Body of pancreas (tissue), 4 donors: ENCODE measurements around the gene CACUL1.

Experiments used
- POLR2A ChIP-seq, 3 donors: fragments of 450-650 bp; IDR thresholded peaks; one replicate each; pipeline ENCODE4 v1.6.1; 2016; ENCODE audit warnings: antibody characterized with exemption in 3 of 3, mild to moderate bottlenecking in 2 of 3
- TF ChIP-seq, protein P1 (sequence below), 7 experiments: fragments of 450-650 bp in 4 of 7; fragments of 200-600 bp in 3 of 7; sonication (generic) in 3 of 7; IDR thresholded peaks; one replicate each; pipeline ENCODE4 v1.5.1; 2016 to 2019; ENCODE audit warnings: antibody characterized with exemption in 7 of 7

DNA sequence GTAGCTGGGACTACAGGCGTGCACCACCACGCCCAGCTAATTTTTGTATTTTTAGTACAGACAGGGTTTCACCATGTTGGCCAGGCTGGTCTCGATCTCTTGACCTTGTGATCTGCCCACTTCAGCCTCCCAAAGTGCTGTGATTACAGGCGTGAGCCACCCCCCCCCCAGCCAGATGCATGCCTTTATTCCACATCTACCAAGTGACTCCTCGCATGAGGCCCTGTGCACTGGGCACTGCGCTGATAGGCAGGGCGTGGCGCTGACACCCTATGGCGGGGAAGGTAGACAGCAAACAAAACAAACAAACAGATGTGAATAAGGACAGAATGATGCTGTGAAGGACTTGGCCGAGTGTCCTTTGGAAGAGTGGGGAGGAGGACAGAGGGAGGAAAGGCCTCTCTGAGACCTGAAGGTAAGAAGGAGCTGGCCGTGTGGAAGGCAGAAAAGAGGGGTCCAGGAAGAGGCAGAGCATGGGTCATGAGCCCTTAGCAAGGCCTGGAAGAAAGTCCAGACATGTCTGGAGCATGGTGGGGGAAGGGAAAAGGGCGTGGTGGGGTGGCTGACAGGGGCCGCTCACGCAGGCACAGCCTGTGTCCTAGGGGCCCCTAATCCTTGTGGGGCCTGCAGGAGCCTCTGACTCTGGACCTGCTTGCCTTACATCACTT is 47.5 kb upstream of the CACUL1 start:
- TF ChIP-seq, protein P1, sequence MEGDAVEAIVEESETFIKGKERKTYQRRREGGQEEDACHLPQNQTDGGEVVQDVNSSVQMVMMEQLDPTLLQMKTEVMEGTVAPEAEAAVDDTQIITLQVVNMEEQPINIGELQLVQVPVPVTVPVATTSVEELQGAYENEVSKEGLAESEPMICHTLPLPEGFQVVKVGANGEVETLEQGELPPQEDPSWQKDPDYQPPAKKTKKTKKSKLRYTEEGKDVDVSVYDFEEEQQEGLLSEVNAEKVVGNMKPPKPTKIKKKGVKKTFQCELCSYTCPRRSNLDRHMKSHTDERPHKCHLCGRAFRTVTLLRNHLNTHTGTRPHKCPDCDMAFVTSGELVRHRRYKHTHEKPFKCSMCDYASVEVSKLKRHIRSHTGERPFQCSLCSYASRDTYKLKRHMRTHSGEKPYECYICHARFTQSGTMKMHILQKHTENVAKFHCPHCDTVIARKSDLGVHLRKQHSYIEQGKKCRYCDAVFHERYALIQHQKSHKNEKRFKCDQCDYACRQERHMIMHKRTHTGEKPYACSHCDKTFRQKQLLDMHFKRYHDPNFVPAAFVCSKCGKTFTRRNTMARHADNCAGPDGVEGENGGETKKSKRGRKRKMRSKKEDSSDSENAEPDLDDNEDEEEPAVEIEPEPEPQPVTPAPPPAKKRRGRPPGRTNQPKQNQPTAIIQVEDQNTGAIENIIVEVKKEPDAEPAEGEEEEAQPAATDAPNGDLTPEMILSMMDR (IDR thresholded peaks at IDR 0.05) = no peak
- no peak for TF ChIP-seq POLR2A (IDR thresholded peaks at IDR 0.05)
